NCI-H345 treated with DMSO at 0.1 percent for 48 hours (cell line): ENCODE results near the gene TMEM187.

Source experiments
- DNase-seq: peaks from one replicate; lab custom pipeline; 2025; ENCODE audit not compliant: unreplicated experiment; lab: John Stamatoyannopoulos, UW

Gene TMEM187

GRCh38 chrX:154019061-154019621 is 46.6 kb downstream of the TMEM187 start:
- DNase-seq = no peak

GRCh38 chrX:154019633-154020528 is 47.3 kb downstream of the TMEM187 start, which contains the start of gene IRAK1:
Gene IRAK1 (minus strand): TSS chrX:154019902. CDS start chrX:154019812, 90 bp downstream.
- no peak for DNase-seq

GRCh38 chrX:154020536-154021115 is 48.1 kb downstream of the TMEM187 start:
- no peak for DNase-seq

GRCh38 chrX:154021131-154021611 is 48.6 kb downstream of the TMEM187 start:
- no peak for DNase-seq

- DNase-seq = no peak
These were observed 49.6 kb downstream of the TMEM187 start for GRCh38 chrX:154022108-154022507.

- no peak for DNase-seq
These were observed 50.9 kb downstream of the TMEM187 start for GRCh38 chrX:154023276-154024000.

GRCh38 chrX:154024271-154024670 is 51.7 kb downstream of the TMEM187 start:
- DNase-seq = no peak

GRCh38 chrX:154025230-154025629 is 52.7 kb downstream of the TMEM187 start:
- no peak for DNase-seq

GRCh38 chrX:154026136-154027021 is 53.8 kb downstream of the TMEM187 start:
- DNase-seq = no peak

- no peak for DNase-seq
These were observed 54.5 kb downstream of the TMEM187 start for GRCh38 chrX:154027022-154027402.

- no peak for DNase-seq
These were observed 55.4 kb downstream of the TMEM187 start for GRCh38 chrX:154027986-154028385.

- DNase-seq = no peak
These were observed 56.1 kb downstream of the TMEM187 start for GRCh38 chrX:154028502-154029184.

GRCh38 chrX:154029439-154029838 is 56.9 kb downstream of the TMEM187 start:
- DNase-seq = no peak

- DNase-seq = no peak
These were observed 57.7 kb downstream of the TMEM187 start for GRCh38 chrX:154030266-154030665.

- no peak for DNase-seq
These were observed 58.3 kb downstream of the TMEM187 start for GRCh38 chrX:154030715-154031305.

GRCh38 chrX:154032160-154032559 is 59.6 kb downstream of the TMEM187 start:
- DNase-seq = no peak

- DNase-seq = no peak
These were observed 60.1 kb downstream of the TMEM187 start for GRCh38 chrX:154032653-154033052.
